Activated T-helper 2 cell treated with anti-CD3 and anti-CD28 coated beads, Interferon-gamma antibody, Interleukin-2, Interleukin-4, amounts not matched to agents 10 μg/mL and 5 μg/mL and 100 μg/mL, durations not matched to agents 14 hours and 24 hours and 36 hours (primary cell): ENCODE measurements around the gene SHISAL2B. TPM values are rescaled to one million over a fixed set of nuclear protein-coding genes. Genes with fewer than 3 reads are reported as not detected.

ENCODE experiments used
- DNase-seq: peaks from one replicate; pipeline ENCODE4 v3.0.0; 2021; ENCODE audit warnings: low spot score
- H3K27ac Mint-ChIP-seq: one replicate; pipeline ENCODE4 v1.8.0; 2021; ENCODE audit warnings: mixed read lengths
- H3K27me3 Mint-ChIP-seq: one replicate; pipeline ENCODE4 v1.8.0; 2021; ENCODE audit warnings: low read depth, mixed read lengths
- H3K36me3 Mint-ChIP-seq: one replicate; pipeline ENCODE4 v1.8.0; 2021; ENCODE audit warnings: low read depth, mixed read lengths
- H3K4me1 Mint-ChIP-seq: one replicate; pipeline ENCODE4 v1.8.0; 2021; ENCODE audit warnings: low read depth, mixed read lengths
- H3K4me3 Mint-ChIP-seq: one replicate; pipeline ENCODE4 v1.8.0; 2021; ENCODE audit warnings: low read depth, mild to moderate bottlenecking, moderate library complexity, mixed read lengths
- H3K9me3 Mint-ChIP-seq: one replicate; pipeline ENCODE4 v1.8.0; 2021; ENCODE audit warnings: mixed read lengths
- intact Hi-C: fragments of 100-400 bp; cut with micrococcal nuclease; formaldehyde crosslinking; loops from one replicate; pipeline ENCODE4 v1.15.1; 2023
- total RNA-seq: library from RNA; stranded (reverse); gene quantifications from 2 replicates; pipeline ENCODE4 v1.2.3, GENCODE V29; 2022

SHISAL2B gene
- total RNA-seq, 1 donor from 2014 or later, result not detected

DNA sequence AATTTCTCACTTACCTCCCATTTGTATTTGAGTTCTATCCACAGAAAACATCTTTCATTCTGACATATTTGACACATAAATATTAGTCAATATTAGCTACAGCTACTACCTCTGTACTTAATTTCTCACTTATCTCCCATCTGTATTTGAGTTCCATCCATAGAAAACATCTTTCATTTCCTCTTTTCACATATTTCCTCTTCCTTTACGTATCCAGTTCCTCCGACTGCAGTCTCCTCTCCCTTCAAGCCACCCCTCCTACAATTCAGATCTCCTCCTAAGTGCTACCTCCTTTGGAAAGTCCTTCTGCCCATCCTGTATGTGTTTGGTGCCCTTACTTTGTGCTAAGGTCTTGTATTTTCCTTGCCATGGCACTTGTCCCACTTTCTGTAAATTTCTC lies 76.6 kb downstream of the SHISAL2B start:
- peaks cover 22% of the 10 kb centered on the region for H3K36me3 Mint-ChIP-seq
- intact Hi-C loops, result loop anchor here (5.0 kb wide), 2 partner anchors 715 to 795 kb away; partner anchors contain the start of genes ADAMTS6, CENPK and PPWD1
- H3K9me3 Mint-ChIP-seq, result no peaks in the 10 kb centered on the region
- H3K4me1 Mint-ChIP-seq, result peaks cover 40% of the 10 kb centered on the region
- H3K27me3 Mint-ChIP-seq, result no peaks in the 10 kb centered on the region
- no peak for DNase-seq
- no peak overlapping the region for H3K27ac Mint-ChIP-seq
- peak overlapping the region; percentile 98 for H3K4me3 Mint-ChIP-seq

Other genes starting within 250 kb of the SHISAL2B start
- not detected in 2 replicates for gene RGS7BP, start 184.5 kb upstream of the SHISAL2B start, total RNA-seq
- gene SREK1IP1, start 78.2 kb downstream of the SHISAL2B start, total RNA-seq, result 30.9 and 32.9 TPM in 2 replicates
- 30.3 and 32.9 TPM in 2 replicates for gene CWC27, start 78.4 kb downstream of the SHISAL2B start, total RNA-seq